ENCODE data around the gene RAD51B.
"Not testable (repeated sequence)": the region's sequence is repeated elsewhere in the genome, so short reads cannot be mapped to it uniquely, and the experiment has no call there.

The RAD51B gene

GRCh38 chr14:67987606-67988005 lies 168.0 kb downstream of the RAD51B start:
- no peak for DNase-seq

GRCh38 chr14:67988210-67988609 lies 168.6 kb downstream of the RAD51B start:
- DNase-seq: not testable (repeated sequence)

DNA sequence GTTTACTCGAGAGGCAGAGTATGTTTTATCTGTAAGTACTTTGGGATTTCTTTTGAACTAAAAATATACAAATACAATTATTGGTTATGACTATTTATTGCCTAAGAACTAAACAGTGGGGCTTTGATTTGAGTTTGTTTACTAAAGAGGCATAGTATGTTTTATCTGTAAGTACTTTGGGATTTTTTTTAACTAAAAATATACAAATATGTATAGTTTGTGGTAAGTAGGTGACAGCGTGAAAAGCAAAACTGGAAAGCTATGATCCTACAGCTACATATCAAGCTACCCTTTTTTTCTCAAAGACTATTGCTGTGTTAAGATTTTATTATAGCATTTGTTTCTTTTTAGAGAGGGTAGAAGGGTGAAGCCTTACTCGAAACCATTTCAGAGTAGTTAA lies 171.0 kb downstream of the RAD51B start:
- no peak for DNase-seq

- no peak for DNase-seq
Measured at GRCh38 chr14:67994531-67994930, 175.0 kb downstream of the RAD51B start.

DNA sequence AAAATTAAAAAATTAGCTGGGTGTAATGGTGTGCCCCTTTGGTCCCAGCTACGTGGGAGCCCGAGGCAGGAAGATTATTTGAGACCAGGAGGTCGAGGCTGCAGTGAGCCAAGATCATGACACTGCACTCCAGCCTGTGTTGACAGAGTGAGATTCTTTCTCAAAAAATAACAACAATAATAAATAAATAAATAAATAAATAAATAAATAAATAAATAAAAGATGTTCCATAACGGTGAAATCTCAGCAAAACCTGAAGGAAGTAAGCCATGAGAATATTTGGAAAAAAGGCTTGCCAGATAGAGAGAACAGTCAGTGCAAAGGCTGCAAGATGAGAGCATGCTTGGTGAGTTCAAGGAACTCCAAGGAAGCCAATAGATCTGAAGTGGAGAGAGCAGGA lies 176.7 kb downstream of the RAD51B start:
- DNase-seq: no peak

GRCh38 chr14:67998834-67999233 lies 179.3 kb downstream of the RAD51B start:
- DNase-seq: no peak

DNA sequence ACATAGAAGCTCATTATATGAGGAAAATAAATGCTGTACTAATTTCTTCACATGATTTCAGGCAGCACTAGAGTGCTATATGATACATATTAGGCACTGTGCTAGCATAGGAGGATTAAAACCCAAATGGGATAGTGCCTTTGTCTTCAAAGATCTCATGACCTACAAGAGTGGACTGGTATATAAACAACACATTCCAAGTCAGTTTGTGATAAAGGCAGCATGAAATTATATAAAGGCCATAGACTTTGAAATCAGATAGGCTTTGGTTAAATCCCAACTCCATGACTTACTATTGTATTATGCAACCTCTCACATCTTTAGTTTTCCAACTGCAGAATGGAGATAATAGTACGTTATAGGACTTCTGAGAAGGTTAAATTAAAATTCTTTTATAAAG lies 179.7 kb downstream of the RAD51B start:
- no peak for DNase-seq

GRCh38 chr14:67999705-68000384 lies 180.3 kb downstream of the RAD51B start:
- DNase-seq: no peak

- DNase-seq: no peak
Measured at GRCh38 chr14:68000511-68000910, 180.9 kb downstream of the RAD51B start.

DNA sequence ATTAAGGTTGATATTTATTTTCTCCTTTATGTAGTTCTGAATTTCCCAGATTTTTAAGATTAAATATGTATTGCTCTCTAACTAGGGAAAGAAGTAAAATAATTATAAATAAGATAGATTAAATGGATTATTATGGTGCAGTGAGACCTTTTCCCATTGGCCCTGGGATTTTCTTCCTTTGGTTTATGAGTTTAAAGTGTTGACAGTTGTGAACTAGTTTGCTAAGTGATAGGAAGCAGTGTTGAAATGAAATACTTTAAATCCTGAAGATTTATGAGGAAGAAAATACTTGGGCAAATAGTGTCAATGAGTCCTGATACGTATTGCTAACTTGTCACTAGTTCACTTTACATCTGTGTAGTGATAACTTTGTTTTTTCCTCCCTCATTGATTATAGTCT lies 188.9 kb downstream of the RAD51B start:
- no peak for DNase-seq

DNA sequence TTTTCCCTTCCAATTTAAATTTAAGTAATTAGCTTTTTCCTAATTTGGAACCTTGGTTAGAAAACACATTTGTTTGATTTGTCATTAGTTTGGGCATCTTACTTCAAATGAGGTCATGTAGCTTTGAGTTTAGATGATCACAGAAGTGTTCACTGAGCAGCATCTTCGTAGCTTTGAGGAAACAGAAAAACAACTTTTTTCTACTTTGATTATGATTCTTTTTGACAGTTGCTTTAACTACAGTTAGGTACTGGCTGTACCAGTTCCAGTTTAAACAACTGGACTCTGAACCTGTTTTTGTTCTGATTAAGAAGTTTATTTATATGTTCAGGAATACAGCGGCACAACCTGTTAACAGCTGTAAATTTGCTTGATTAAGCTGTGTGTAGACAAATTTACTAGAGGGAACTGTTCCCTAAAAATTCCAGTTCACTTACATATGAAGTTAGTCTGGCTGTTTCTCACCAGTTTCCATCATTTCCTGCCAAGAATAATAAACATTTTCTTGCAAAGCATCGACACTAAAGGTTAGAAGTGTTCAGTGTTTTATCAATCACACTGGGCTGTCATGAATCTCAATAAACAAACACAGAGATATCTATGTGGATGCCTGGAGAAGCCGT lies 191.9 kb downstream of the RAD51B start:
- DNase-seq: no peak

DNA sequence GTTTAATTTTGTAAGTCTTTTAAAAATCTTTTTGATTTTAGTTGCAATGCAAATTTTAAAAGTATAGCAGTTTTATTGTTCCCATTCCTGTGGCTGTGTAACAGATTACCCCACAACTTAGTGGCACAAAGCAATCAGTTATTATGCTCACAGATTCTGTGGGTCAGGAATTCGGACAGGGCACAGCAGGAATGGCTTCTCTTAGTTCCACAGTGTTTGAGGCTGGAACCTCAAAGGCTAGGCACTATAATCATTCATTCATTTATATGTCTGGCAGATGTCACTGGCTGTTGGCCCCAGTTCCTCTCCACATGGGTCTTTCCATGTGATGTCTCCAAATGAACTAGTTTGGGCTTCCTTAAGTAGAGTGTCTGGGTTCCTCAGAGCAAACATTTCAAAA lies 193.3 kb downstream of the RAD51B start:
- DNase-seq: no peak

GRCh38 chr14:68013326-68013725 lies 193.7 kb downstream of the RAD51B start:
- DNase-seq: no peak

DNA sequence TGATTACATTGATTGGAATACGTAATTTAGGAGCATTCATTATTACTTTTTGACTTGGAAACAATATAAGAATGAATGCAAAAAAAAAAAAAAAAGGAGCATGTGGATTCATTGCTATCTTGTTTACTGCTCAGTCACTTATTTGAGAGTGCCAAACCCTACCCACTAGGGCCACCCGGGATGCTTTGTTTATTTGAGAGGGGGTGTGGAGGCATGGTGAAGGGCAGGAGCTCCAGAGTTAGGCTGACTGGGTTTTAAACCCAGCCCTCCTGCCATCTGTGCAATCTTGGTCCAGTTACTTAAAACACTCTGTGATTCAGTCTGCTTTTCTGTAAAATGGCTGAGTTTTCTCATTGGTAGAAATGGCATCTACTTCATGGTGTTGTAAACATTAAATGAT lies 195.2 kb downstream of the RAD51B start:
- no peak for DNase-seq

DNA sequence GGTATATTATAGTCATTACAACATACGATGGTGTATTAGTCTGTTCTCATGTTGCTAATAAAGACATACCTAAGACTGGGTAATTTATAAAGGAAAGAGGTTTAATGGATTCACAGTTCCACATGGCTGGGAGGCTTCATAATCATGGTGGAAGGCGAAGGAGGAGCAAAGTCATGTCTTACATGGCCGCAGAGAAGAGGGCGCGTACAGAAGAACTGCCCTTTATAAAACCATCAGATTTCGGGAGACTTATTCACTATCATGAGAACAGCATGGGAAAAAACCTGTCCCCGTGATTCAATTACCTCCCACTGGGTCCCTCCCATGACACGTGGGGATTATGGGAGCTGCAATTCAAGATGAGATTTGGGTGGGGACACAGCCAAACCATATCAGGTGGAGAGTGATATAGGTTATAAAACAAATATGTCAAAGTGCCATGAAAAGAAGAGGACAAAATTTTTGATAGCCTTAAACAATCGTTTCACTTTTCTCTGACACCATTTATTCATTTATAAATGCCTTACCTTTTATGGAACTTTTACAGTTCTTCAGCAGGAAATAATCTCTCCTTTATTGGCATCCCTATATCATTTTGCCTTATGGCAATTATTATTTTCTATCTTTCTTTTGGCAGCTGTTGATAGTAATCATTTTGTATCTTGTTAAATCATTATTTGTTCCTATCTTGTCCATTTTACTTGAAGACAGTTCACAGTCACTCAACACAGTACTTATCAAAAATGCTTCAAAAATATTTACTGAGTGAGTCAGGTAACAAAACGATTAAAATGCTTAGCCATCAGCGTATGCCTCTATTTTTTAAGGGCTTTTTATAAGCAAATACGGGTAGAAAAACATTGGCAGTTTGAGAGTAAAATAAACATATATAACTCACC lies 196.0 kb downstream of the RAD51B start:
- no peak for DNase-seq

- DNase-seq: no peak
Measured at GRCh38 chr14:68016255-68016914, 196.8 kb downstream of the RAD51B start.

GRCh38 chr14:68018598-68018997 lies 199.0 kb downstream of the RAD51B start:
- DNase-seq: no peak

- DNase-seq: no peak
Measured at GRCh38 chr14:68020493-68020892, 200.9 kb downstream of the RAD51B start.

- DNase-seq: no peak
Measured at GRCh38 chr14:68020999-68021663, 201.6 kb downstream of the RAD51B start.

DNA sequence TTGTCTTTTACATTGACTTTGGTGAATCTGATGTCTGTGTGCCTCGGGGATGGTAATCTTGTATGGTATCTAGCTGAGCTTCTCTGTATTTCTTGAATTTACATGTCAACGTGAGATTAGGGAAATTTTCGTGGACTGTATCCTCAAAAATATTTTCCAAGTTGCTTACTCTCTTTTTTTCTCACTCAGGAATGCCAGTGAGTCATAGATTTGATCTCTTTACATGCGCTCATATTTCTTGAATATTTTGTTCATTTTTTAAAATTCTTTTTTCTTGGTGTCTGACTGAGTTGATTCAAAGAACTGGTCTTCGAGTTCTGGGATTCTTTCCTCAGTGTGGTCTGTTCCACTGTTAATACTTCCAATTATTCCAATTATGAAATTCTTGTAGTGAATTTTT lies 207.7 kb downstream of the RAD51B start:
- no peak for DNase-seq

GRCh38 chr14:68028075-68028474 lies 208.5 kb downstream of the RAD51B start:
- no peak for DNase-seq

- not testable (repeated sequence) for DNase-seq
Measured at GRCh38 chr14:68031011-68031410, 211.4 kb downstream of the RAD51B start.

DNA sequence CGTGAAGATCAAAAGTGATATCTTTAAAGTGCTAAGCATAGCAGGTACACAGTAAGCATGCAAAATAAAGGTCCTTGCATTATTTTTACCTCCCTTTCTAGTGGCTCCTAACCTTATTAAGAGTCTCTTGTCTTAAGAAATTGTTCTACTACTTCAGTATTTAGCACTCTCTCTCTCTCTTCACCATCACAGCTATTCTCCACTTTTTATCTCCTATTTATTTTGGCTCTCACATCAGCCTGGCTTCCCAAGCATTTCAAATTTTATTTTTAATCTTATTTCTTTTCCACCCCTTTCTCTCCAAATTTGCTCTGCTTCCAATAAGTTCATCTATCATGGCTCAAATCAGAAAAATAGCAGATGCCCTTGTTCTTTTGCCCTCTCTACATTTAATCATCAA lies 212.6 kb downstream of the RAD51B start:
- no peak for DNase-seq
